Panc1 (cell line): ENCODE results near the gene CLNS1A. TPM values are rescaled to one million over a fixed set of nuclear protein-coding genes. Genes with fewer than 3 reads are reported as not detected.
A peak's percentile ranks its signal among the peaks of the same experiment; 100 is the strongest.

Experiments used
- ATAC-seq: fragments of 200-7000 bp; cut with Tn5 transposase; 2 replicates; pipeline ENCODE4 v1.9.1; 2020; ENCODE audit warnings: mild to moderate bottlenecking, moderate library complexity
- BruUV-seq: library from RNA; stranded (reverse); fragments of 400-500 nt; replicated peaks from 2 replicates; lab custom pipeline; 2021; lab: Mats Ljungman, UMichigan
- CTCF ChIA-PET: fragments of 300-600 bp; sonication (Branson Sonifier 250); formaldehyde crosslinking; loops from one replicate; lab custom pipeline; 2022; ENCODE audit warnings: antibody characterized with exemption; lab: Charles Lee
- POLR2A ChIA-PET: fragments of 300-600 bp; sonication (Branson Sonifier 250); formaldehyde crosslinking; loops from one replicate; lab custom pipeline; 2022; ENCODE audit warnings: antibody characterized with exemption; lab: Charles Lee
- DNase-seq: peaks from one replicate; pipeline ENCODE4 v3.0.0-alpha.2; 2010; ENCODE audit warnings: low read depth, low spot score
- H3K27ac ChIP-seq: 2 replicates; pipeline ENCODE4 v1.5.1; 2011; ENCODE audit warnings: mild to moderate bottlenecking, low read length, inconsistent platforms
- H3K27me3 ChIP-seq: fragments of 200-500 bp; sonication (Bioruptor generic); 2 replicates; pipeline ENCODE4 v1.6.0; 2014; ENCODE audit warnings: low read length, inconsistent platforms; ENCODE audit not compliant: control insufficient read depth, insufficient read depth
- H3K36me3 ChIP-seq: fragments of 200-500 bp; sonication (Bioruptor generic); 2 replicates; pipeline ENCODE4 v1.5.1; 2014; ENCODE audit warnings: inconsistent platforms, mild to moderate bottlenecking, low read length, moderate library complexity; ENCODE audit not compliant: control insufficient read depth, insufficient read depth
- H3K4me1 ChIP-seq: 2 replicates; pipeline ENCODE4 v1.5.1; 2011; ENCODE audit warnings: inconsistent platforms, mild to moderate bottlenecking, low read length, moderate library complexity; ENCODE audit not compliant: control insufficient read depth, insufficient read depth
- H3K4me3 ChIP-seq, 2 experiments: 2 replicates each; pipeline ENCODE4 v1.5.1; 2011 to 2012; ENCODE audit warnings: low read depth in 2 of 2, low read length in 2 of 2, mild to moderate bottlenecking in 2 of 2, inconsistent platforms in 1 of 2, moderate library complexity in 1 of 2
- H3K9me3 ChIP-seq: fragments of 200-500 bp; sonication (Bioruptor generic); 2 replicates; pipeline ENCODE4 v1.5.1; 2014; ENCODE audit warnings: low read depth, mild to moderate bottlenecking, inconsistent platforms, low read length, moderate library complexity; ENCODE audit not compliant: control insufficient read depth, insufficient read depth
- POLR2AphosphoS5 ChIP-seq: IDR thresholded peaks from 2 replicates; pipeline ENCODE4 v1.6.1; 2012; ENCODE audit warnings: mild to moderate bottlenecking, low read depth, low read length, moderate library complexity
- REST ChIP-seq, 2 experiments: IDR thresholded peaks; 2 replicates each; pipeline ENCODE4 v1.6.1; 2011 to 2012; ENCODE audit warnings: low read depth in 2 of 2, control low read depth in 1 of 2, low read length in 1 of 2, mild to moderate bottlenecking in 1 of 2, moderate library complexity in 1 of 2; ENCODE audit not compliant: insufficient read depth in 1 of 2
- SIN3A ChIP-seq: IDR thresholded peaks from 2 replicates; pipeline ENCODE4 v1.6.1; 2012; ENCODE audit warnings: low read depth, mild to moderate bottlenecking, low read length, moderate library complexity, borderline replicate concordance; ENCODE audit not compliant: insufficient read depth
- TCF7L2 ChIP-seq: IDR thresholded peaks from 2 replicates; pipeline ENCODE4 v1.6.1; 2011; ENCODE audit warnings: mild to moderate bottlenecking, low read depth, low read length, inconsistent platforms
- in situ Hi-C: cut with HindIII; loops from 2 replicates; pipeline ENCODE4 v1.10.0; 2016; ENCODE audit warnings: low sequenced_read_pairs, low pct_unique_long_range_greater_than_20kb
- intact Hi-C: fragments of 100-400 bp; cut with micrococcal nuclease; formaldehyde crosslinking; loops from one replicate; pipeline ENCODE4 v1.10.0; 2022; ENCODE audit not compliant: unreplicated experiment
- total RNA-seq: library from RNA; stranded (reverse); gene quantifications from one replicate; pipeline ENCODE4 v1.2.1, GENCODE V29; 2021; ENCODE audit not compliant: unreplicated experiment
- TF ChIP-seq, protein P1 (sequence below): fragments of 450-650 bp; IDR thresholded peaks from 2 replicates; pipeline ENCODE4 v1.5.1; 2017; ENCODE audit warnings: mild to moderate bottlenecking

The CLNS1A gene
- total RNA-seq, 1 experiment from 2014 or later = 117 TPM

DNA sequence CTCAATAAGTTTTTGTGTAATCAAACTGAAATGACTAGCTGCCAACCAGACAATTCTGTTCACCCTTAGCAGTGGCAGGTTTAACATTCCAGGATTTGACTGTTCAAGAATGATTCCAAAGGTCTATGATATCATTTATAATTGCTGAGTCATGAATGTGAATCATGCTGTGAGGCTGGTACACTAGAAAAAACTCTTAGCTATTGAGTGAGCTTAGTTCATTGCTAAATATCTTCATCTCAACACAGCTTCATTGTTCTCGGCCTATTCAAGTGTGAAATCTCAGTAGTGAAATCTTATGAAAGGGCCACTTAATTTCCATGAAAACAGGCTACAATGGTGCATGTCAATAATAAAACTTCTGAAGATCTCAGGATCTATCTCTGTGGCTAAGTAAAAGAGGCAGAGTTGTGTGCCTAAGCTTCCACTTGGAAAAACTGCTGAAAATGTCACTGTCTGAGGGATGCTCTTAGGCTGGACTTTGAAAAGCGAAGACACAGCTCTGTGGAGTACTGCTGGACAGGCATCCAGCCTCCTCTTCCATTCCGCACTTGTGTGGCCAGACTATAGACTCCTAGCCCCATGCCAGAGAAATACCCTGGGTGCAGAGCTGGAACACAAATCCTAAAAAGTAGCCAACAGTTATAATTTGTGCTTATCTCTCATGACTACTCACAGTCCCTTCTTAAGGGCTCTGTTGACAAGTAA is 35.1 kb downstream of the CLNS1A start:
- no TSS peak for BruUV-seq
- ATAC-seq (peak; percentile 64), DNase-seq (no peak)
- ChIA-PET POLR2A (no interaction called here), CTCF (no interaction called here)
- Histone ChIP-seq H3K27ac (0 out of 2 replicates have a peak overlapping the region, but pooled peaks have one; percentile 5), H3K4me3 (no peak overlapping the region), H3K4me1 (no peaks in the 10 kb centered on the region; the same call in 1 of the 2 replicates), H3K27me3 (no peaks in the 10 kb centered on the region), H3K9me3 (no peaks in the 10 kb centered on the region), H3K36me3 (no peaks in the 10 kb centered on the region)
- in situ Hi-C loops = no loop called here
- intact Hi-C loops = no loop called here
- TF ChIP-seq POLR2AphosphoS5 (0 out of 2 replicates have a peak, but pooled peaks have one; percentile 13), REST (IDR thresholded peaks at IDR 0.05; ENCODE audit: insufficient read depth in 1 of 2, low read depth in 2 of 2, low read length in 1 of 2) (no peak)

- TSS peak; percentile 56 for BruUV-seq
- Histone ChIP-seq H3K4me1 (no peaks in the 10 kb centered on the region; the same call in 1 of the 2 replicates), H3K4me3 (no peak overlapping the region), H3K36me3 (no peaks in the 10 kb centered on the region), H3K9me3 (no peaks in the 10 kb centered on the region), H3K27me3 (no peaks in the 10 kb centered on the region), H3K27ac (no peak overlapping the region)
- ChIA-PET POLR2A (no interaction called here), CTCF (no interaction called here)
- TF ChIP-seq SIN3A (no peak), REST (IDR thresholded peaks at IDR 0.05; ENCODE audit: insufficient read depth in 1 of 2, low read depth in 2 of 2, low read length in 1 of 2) (no peak), POLR2AphosphoS5 (no peak), TCF7L2 (no peak)
- TF ChIP-seq, protein P1, sequence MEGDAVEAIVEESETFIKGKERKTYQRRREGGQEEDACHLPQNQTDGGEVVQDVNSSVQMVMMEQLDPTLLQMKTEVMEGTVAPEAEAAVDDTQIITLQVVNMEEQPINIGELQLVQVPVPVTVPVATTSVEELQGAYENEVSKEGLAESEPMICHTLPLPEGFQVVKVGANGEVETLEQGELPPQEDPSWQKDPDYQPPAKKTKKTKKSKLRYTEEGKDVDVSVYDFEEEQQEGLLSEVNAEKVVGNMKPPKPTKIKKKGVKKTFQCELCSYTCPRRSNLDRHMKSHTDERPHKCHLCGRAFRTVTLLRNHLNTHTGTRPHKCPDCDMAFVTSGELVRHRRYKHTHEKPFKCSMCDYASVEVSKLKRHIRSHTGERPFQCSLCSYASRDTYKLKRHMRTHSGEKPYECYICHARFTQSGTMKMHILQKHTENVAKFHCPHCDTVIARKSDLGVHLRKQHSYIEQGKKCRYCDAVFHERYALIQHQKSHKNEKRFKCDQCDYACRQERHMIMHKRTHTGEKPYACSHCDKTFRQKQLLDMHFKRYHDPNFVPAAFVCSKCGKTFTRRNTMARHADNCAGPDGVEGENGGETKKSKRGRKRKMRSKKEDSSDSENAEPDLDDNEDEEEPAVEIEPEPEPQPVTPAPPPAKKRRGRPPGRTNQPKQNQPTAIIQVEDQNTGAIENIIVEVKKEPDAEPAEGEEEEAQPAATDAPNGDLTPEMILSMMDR = no peak
- no peak for DNase-seq
- intact Hi-C loops = no loop called here
- ATAC-seq = no peak
- in situ Hi-C loops = no loop called here
These were observed 39.4 kb downstream of the CLNS1A start for GRCh38 chr11:77598195-77598594.
